GM19463 (cell line): ENCODE measurements around the gene ZCCHC24.

Experiments
- ATAC-seq: cut with Tn5 transposase; IDR thresholded peaks from one replicate; pipeline ENCODE4 v1.9.1; 2021; ENCODE audit warnings: mild to moderate bottlenecking, moderate library complexity; ENCODE audit not compliant: unreplicated experiment

The ZCCHC24 gene

GRCh38 chr10:79412516-79412915 is 32.9 kb downstream of the ZCCHC24 start:
- ATAC-seq: no peak

GRCh38 chr10:79411546-79412495 is 33.6 kb downstream of the ZCCHC24 start:
- no peak for ATAC-seq

GRCh38 chr10:79410315-79411094 is 34.9 kb downstream of the ZCCHC24 start:
- ATAC-seq: no peak

- no peak for ATAC-seq
Observed at GRCh38 chr10:79409726-79410085, 35.7 kb downstream of the ZCCHC24 start.

GRCh38 chr10:79409038-79409725 is 36.2 kb downstream of the ZCCHC24 start:
- ATAC-seq: no peak

GRCh38 chr10:79407811-79408795 is 37.3 kb downstream of the ZCCHC24 start:
- ATAC-seq: no peak

GRCh38 chr10:79407423-79407796 is 38.0 kb downstream of the ZCCHC24 start:
- no peak for ATAC-seq

- no peak for ATAC-seq
Observed at GRCh38 chr10:79406683-79407422, 38.6 kb downstream of the ZCCHC24 start.

GRCh38 chr10:79405995-79406515 is 39.4 kb downstream of the ZCCHC24 start:
- ATAC-seq: no peak

GRCh38 chr10:79405221-79405994 is 40.0 kb downstream of the ZCCHC24 start:
- no peak for ATAC-seq

- no peak for ATAC-seq
Observed at GRCh38 chr10:79404690-79405131, 40.7 kb downstream of the ZCCHC24 start.

- ATAC-seq: no peak
Observed at GRCh38 chr10:79404231-79404609, 41.2 kb downstream of the ZCCHC24 start.

- no peak for ATAC-seq
Observed at GRCh38 chr10:79403441-79404230, 41.8 kb downstream of the ZCCHC24 start.

- no peak for ATAC-seq
Observed at GRCh38 chr10:79402951-79403350, 42.5 kb downstream of the ZCCHC24 start.

GRCh38 chr10:79402625-79402946 is 42.8 kb downstream of the ZCCHC24 start:
- ATAC-seq: no peak

- ATAC-seq: no peak
Observed at GRCh38 chr10:79401015-79401921, 44.2 kb downstream of the ZCCHC24 start.
